Activated CD8-positive, alpha-beta memory T cell treated with anti-CD3 and anti-CD28 coated beads for 48 hours (primary cell): ENCODE data around the gene SERPING1.

Source experiments
- DNase-seq, 3 experiments: peaks; one replicate each; pipeline ENCODE4 v3.0.0-alpha.2; 2020; ENCODE audit warnings: low read depth in 2 of 3, low spot score in 2 of 3

Gene SERPING1

GRCh38 chr11:57597916-57598830 is 688 bp downstream of the SERPING1 start:
- DNase-seq = no peak

GRCh38 chr11:57598831-57599155 is 1.3 kb downstream of the SERPING1 start:
- DNase-seq = no peak

GRCh38 chr11:57599381-57599780 is 1.9 kb downstream of the SERPING1 start:
- no peak for DNase-seq

- DNase-seq = no peak
Measured at GRCh38 chr11:57601297-57601696, 3.8 kb downstream of the SERPING1 start.

- DNase-seq = no peak
Measured at GRCh38 chr11:57604296-57605027, 7.0 kb downstream of the SERPING1 start.

GRCh38 chr11:57605028-57605420 is 7.5 kb downstream of the SERPING1 start:
- DNase-seq = no peak

- DNase-seq = no peak
Measured at GRCh38 chr11:57610170-57610569, 12.7 kb downstream of the SERPING1 start.

GRCh38 chr11:57614234-57614772 is 16.8 kb downstream of the SERPING1 start:
- no peak for DNase-seq

GRCh38 chr11:57615308-57615707 is 17.8 kb downstream of the SERPING1 start:
- no peak for DNase-seq

GRCh38 chr11:57616595-57616994 is 19.1 kb downstream of the SERPING1 start:
- no peak for DNase-seq

- DNase-seq = no peak
Measured at GRCh38 chr11:57618438-57618837, 21.0 kb downstream of the SERPING1 start.

GRCh38 chr11:57619331-57619730 is 21.8 kb downstream of the SERPING1 start:
- DNase-seq = no peak

GRCh38 chr11:57620467-57620866 is 23.0 kb downstream of the SERPING1 start:
- DNase-seq = no peak

- no peak for DNase-seq
Measured at GRCh38 chr11:57622263-57622662, 24.8 kb downstream of the SERPING1 start.

GRCh38 chr11:57624864-57625263 is 27.4 kb downstream of the SERPING1 start:
- no peak for DNase-seq

- no peak for DNase-seq
Measured at GRCh38 chr11:57626895-57627294, 29.4 kb downstream of the SERPING1 start.

- no peak for DNase-seq
Measured at GRCh38 chr11:57630171-57630570, 32.7 kb downstream of the SERPING1 start.

GRCh38 chr11:57632116-57632515 is 34.6 kb downstream of the SERPING1 start:
- no peak for DNase-seq

GRCh38 chr11:57633394-57634070 is 36.0 kb downstream of the SERPING1 start:
- DNase-seq = no peak

GRCh38 chr11:57634311-57634710 is 36.8 kb downstream of the SERPING1 start:
- no peak for DNase-seq

- no peak for DNase-seq
Measured at GRCh38 chr11:57635246-57635645, 37.8 kb downstream of the SERPING1 start.

GRCh38 chr11:57637626-57638004 is 40.1 kb downstream of the SERPING1 start:
- DNase-seq = no peak
